Right lobe of liver (tissue), 6 donors: ENCODE data around the gene LAMB2. TPM values are rescaled to one million over a fixed set of nuclear protein-coding genes. Genes with fewer than 3 reads are reported as not detected.

Source experiments
- ATAC-seq, 4 donors: fragments of 200-7000 bp; cut with Tn5 transposase; one replicate each; pipeline ENCODE4 v1.9.1; 2020; ENCODE audit warnings: mild to moderate bottlenecking in 4 of 4, moderate library complexity in 4 of 4
- DNase-seq, 3 donors: peaks; one replicate each; pipeline ENCODE4 v3.0.0-alpha.2; 2020
- H3K27ac ChIP-seq, 3 donors: fragments of 200-600 bp; one replicate each; pipeline ENCODE4 v1.8.0; 2022
- H3K27me3 ChIP-seq, 2 donors: fragments of 200-600 bp; one replicate each; pipeline ENCODE4 v1.8.0; 2022
- H3K36me3 ChIP-seq, 4 donors: fragments of 200-600 bp; sonication (generic) in 1 of 4; one replicate each; pipeline versions ENCODE4 v1.5.1 to v1.8.0; 2017 to 2022; ENCODE audit warnings: control low read depth in 1 of 4
- H3K4me1 ChIP-seq, 4 donors: fragments of 200-600 bp; sonication (generic) in 1 of 4; one replicate each; pipeline versions ENCODE4 v1.5.1 to v1.8.0; 2017 to 2022; ENCODE audit warnings: control low read depth in 1 of 4
- H3K4me3 ChIP-seq, 3 donors: fragments of 200-600 bp; one replicate each; pipeline ENCODE4 v1.8.0; 2022
- H3K9me3 ChIP-seq, 4 donors: fragments of 200-600 bp; sonication (generic) in 1 of 4; one replicate each; pipeline versions ENCODE4 v1.5.1 to v1.8.0; 2017 to 2022; ENCODE audit warnings: control low read depth in 1 of 4
- CTCF ChIP-seq, 4 donors: fragments of 200-600 bp in 3 of 4; fragments of 450-650 bp in 1 of 4; IDR thresholded peaks; one replicate each; pipeline versions ENCODE4 v1.5.1 to v1.8.0; 2016 to 2022; ENCODE audit warnings: antibody characterized with exemption in 4 of 4, mild to moderate bottlenecking in 2 of 4
- POLR2A ChIP-seq: fragments of 450-650 bp; IDR thresholded peaks from one replicate; pipeline ENCODE4 v1.6.1; 2017; ENCODE audit warnings: antibody characterized with exemption, mild to moderate bottlenecking
- WGBS: methylation state at CpG from one replicate; pipeline ENCODE4 v1.1.6; 2018; ENCODE audit warnings: low coverage, low lambda C conversion rate; ENCODE audit not compliant: insufficient coverage; ENCODE audit errors: missing lambda C conversion rate; 5-methylcytosine and 5-hydroxymethylcytosine counted together
- intact Hi-C, 2 donors: fragments of 100-400 bp; cut with DNase I; formaldehyde crosslinking; loops; one replicate each; pipeline versions ENCODE4 v1.11.2 to v1.14.1; 2022
- total RNA-seq, 6 experiments: library from RNA; depleted of rRNA in 2 of 6; stranded (reverse); fragments of >200 nt in 2 of 6; fragmentation: NEBNext Ultra II Directional in 3 of 6; extraction: Animal tissue kit (Norgen Biotek cat#: 25700) in 3 of 6; gene quantifications; one replicate each; pipeline versions ENCODE4 v1.1.0 to v1.2.4, GENCODE V29; 2016 to 2023
- donor health status: DM: no; HTN: yes; CAD: no.
- donor health status: DM: no; HTN: no; CAD: no.
- donor health status: DM: no; HTN: no; CAD: no.
- donor health status: DM: no; HTN: yes; CAD: no.
- donor health status: DM: no; HTN: yes; CAD: no.

Gene LAMB2
- total RNA-seq, 6 experiments from 2014 or later: 129 to 192 (median 163) TPM

- intact Hi-C loops: no loop called here
- Histone ChIP-seq H3K27ac (no peak overlapping the region), H3K27me3 (no peaks in the 10 kb centered on the region), H3K4me1 (no peaks in the 10 kb centered on the region), H3K36me3 (no peaks in the 10 kb centered on the region), H3K9me3 (no peaks in the 10 kb centered on the region), H3K4me3 (no peak overlapping the region)
- no peak for TF ChIP-seq CTCF (IDR thresholded peaks at IDR 0.05)
- no peak for TF ChIP-seq POLR2A
- no peak for ATAC-seq
- 76% methylated on average over 4 of the region's 5 CpGs for WGBS
- DNase-seq: no peak
Measured at GRCh38 chr3:49148159-49148558, 15.3 kb upstream of the LAMB2 start.

- Histone ChIP-seq H3K4me1 (peaks cover 0 to 8% (median 2%) of the 10 kb centered on the region in 4 donors), H3K27ac (no peak overlapping the region), H3K27me3 (no peaks in the 10 kb centered on the region), H3K4me3 (no peak overlapping the region), H3K36me3 (no peaks in the 10 kb centered on the region), H3K9me3 (no peaks in the 10 kb centered on the region)
- TF ChIP-seq CTCF (IDR thresholded peaks at IDR 0.05): no peak
- TF ChIP-seq POLR2A: no peak
- WGBS: 73% methylated on average over 3 of the region's 3 CpGs
- intact Hi-C loops: no loop called here
- DNase-seq: no peak
- ATAC-seq: no peak
Measured at GRCh38 chr3:49140080-49140479, 7.2 kb upstream of the LAMB2 start.

- WGBS: 8% methylated on average over 2 of the region's 4 CpGs
- DNase-seq: peak in 2 of 3 donors; percentile 67 to 79
- peak overlapping the region in 1 of 3 donors; percentile 0 for H3K27ac ChIP-seq
- no peaks in the 10 kb centered on the region for H3K36me3 ChIP-seq
- H3K27me3 ChIP-seq: no peaks in the 10 kb centered on the region
- intact Hi-C loops: no loop called here
- H3K4me3 ChIP-seq: no peak overlapping the region
- H3K4me1 ChIP-seq: peaks cover 0 to 33% (median 12%) of the 10 kb centered on the region in 4 donors
- H3K9me3 ChIP-seq: no peaks in the 10 kb centered on the region
- ATAC-seq: peak in 3 of 4 donors; percentile 25 to 54 (median 42)
- TF ChIP-seq POLR2A (no peak), CTCF (IDR thresholded peaks at IDR 0.05) (no peak)
Measured at GRCh38 chr3:49135499-49135898, 2.6 kb upstream of the LAMB2 start.

- Histone ChIP-seq H3K9me3 (no peaks in the 10 kb centered on the region), H3K36me3 (no peaks in the 10 kb centered on the region), H3K27me3 (no peaks in the 10 kb centered on the region), H3K27ac (peak overlapping the region in 1 of 3 donors; percentile 65), H3K4me3 (no peak overlapping the region), H3K4me1 (peaks cover 0 to 33% (median 12%) of the 10 kb centered on the region in 4 donors)
- 7% methylated on average over 2 of the region's 3 CpGs for WGBS
- DNase-seq (peak; percentile 51 to 85 (median 84)), ATAC-seq (peak; percentile 39 to 74 (median 61))
- intact Hi-C loops: no loop called here
- TF ChIP-seq CTCF (IDR thresholded peaks at IDR 0.05) (peak in 1 of 4 donors; percentile 6), POLR2A (no peak)
Measured at GRCh38 chr3:49134471-49135265, 1.8 kb upstream of the LAMB2 start.
